GM13976 (cell line): ENCODE measurements around the gene RRBP1.

Source experiments
- DNase-seq: peaks from one replicate; pipeline ENCODE4 v3.0.0; 2012; ENCODE audit warnings: low spot score
- in situ Hi-C: fragments of 300-500 bp; cut with MboI; formaldehyde crosslinking; loops from one replicate; pipeline ENCODE4 v1.12.0; 2022; ENCODE audit warnings: low sequenced_read_pairs, mixed read lengths, inconsistent platforms; ENCODE audit not compliant: unreplicated experiment
- TF ChIP-seq, protein P1 (sequence below): IDR thresholded peaks from 2 replicates; pipeline ENCODE4 v1.5.1; 2012; ENCODE audit warnings: borderline replicate concordance, mild to moderate bottlenecking; ENCODE audit not compliant: insufficient read depth; ENCODE audit errors: extremely low read depth, missing control alignments, control extremely low read depth

The RRBP1 gene

DNA sequence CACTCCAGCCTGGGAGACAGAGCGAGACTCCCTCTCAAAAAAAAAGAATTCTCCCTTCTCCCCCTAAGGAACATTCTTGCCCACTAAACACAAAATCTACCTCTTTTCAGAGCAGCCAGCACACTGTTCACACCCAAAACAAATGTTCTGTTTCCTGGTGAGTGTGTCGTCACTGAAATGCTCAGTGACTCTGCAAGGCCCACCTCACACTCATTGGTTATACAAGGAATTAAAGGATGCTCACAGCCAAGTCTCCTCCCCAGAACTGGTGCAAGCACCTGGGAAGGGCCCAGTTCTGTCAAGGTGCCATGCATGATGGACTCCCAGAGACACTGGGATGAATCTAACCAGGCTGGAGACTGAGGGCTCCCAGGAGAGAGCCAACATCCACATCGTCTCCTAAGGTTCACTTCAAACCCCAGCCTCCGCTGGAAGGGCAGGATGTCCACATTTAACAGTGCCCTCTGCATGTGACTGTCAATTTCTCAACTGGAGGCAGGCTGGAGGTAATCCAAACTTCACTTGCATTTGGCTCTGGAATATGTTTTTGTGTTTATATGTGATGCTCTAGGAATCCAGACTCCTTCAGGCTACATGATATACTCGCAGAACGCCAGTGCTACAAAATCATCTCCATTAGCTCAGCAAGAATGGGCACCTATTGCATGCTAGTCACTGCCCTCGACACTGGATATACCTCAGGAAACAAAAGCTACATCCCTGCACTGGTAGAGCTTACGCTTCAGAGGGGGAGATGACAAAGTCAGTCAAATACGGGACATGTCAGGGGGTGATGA lies 7.1 kb downstream of the RRBP1 start:
- TF ChIP-seq, protein P1, sequence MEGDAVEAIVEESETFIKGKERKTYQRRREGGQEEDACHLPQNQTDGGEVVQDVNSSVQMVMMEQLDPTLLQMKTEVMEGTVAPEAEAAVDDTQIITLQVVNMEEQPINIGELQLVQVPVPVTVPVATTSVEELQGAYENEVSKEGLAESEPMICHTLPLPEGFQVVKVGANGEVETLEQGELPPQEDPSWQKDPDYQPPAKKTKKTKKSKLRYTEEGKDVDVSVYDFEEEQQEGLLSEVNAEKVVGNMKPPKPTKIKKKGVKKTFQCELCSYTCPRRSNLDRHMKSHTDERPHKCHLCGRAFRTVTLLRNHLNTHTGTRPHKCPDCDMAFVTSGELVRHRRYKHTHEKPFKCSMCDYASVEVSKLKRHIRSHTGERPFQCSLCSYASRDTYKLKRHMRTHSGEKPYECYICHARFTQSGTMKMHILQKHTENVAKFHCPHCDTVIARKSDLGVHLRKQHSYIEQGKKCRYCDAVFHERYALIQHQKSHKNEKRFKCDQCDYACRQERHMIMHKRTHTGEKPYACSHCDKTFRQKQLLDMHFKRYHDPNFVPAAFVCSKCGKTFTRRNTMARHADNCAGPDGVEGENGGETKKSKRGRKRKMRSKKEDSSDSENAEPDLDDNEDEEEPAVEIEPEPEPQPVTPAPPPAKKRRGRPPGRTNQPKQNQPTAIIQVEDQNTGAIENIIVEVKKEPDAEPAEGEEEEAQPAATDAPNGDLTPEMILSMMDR = no peak
- in situ Hi-C loops = no loop called here
- DNase-seq = no peak

- DNase-seq = no peak
- TF ChIP-seq, protein P1 = no peak
- in situ Hi-C loops = no loop called here
Measured at GRCh38 chr20:17673084-17673483, 9.0 kb downstream of the RRBP1 start.

DNA sequence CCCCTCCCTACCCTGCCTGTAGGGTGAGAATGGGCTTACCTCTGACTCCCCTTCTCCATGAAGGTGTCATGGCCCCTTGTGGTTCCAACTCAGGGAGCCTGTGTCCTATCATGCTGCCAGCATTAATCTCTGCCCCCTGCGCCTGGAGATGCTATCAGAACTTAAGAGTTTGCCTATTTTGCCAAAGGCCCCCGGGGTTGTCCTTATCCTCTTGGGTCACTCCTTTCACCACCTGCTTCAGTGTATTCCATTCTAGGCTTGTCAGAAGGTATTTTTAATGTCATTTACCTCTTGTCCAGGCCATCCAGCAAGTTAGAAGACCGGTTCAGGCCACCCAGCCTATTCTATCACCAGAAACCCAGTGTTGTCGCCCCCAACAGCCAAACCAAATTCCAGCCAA lies 10.5 kb downstream of the RRBP1 start:
- TF ChIP-seq, protein P1 = no peak
- in situ Hi-C loops = no loop called here
- DNase-seq = no peak

GRCh38 chr20:17671011-17671410 lies 11.0 kb downstream of the RRBP1 start:
- DNase-seq = no peak
- TF ChIP-seq, protein P1 = no peak
- in situ Hi-C loops = no loop called here

DNA sequence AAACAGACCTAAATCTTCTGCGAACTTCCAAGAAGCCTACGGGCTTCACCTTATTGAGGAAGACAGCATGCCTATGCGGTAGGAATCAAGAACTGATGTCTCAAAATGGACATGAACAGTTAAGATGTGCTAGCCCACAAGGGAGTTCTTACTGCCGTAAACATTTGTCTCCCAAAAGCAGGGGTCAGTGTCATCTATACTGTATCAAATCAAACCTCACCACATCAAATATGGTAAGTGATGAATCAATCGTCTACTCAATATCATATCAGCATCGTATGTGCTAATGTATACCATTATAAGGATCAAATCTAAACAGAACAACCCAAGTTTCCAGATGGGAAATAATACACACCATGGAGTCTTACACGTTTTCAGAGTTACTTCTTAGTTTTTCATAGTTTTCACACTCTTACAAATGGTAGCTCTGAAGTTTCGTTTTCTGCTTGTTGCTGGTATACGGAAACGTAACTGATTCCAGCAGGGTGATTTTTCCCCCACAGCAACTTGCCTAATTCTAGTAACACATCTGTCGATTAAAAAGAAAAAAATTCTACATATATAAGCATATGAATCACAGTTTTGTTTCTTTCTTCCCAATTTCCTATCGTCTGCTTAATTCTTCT lies 12.6 kb downstream of the RRBP1 start:
- TF ChIP-seq, protein P1 = no peak
- in situ Hi-C loops = no loop called here
- no peak for DNase-seq

- TF ChIP-seq, protein P1 = no peak
- in situ Hi-C loops = no loop called here
- no peak for DNase-seq
Measured at GRCh38 chr20:17668432-17668831, 13.6 kb downstream of the RRBP1 start.

DNA sequence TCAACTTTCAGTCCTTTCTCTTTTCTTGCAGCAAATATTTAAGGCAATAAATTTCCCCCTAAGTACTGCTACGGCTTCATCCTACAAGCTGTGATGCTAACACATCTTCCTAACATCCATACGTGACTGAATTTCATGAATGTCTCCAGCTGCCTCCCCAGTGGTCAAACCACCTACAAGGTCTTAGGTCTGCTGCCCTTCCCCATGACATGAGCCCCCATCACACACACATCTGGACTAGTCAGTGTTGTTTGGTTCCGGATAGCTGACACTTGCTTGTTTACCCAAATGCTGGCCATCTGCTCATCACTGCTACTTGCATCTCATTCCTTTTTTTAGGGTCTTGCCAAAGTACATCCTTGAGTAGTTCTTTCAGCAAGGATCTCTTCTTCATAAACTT lies 14.6 kb downstream of the RRBP1 start:
- TF ChIP-seq, protein P1 = no peak
- in situ Hi-C loops = no loop called here
- DNase-seq = no peak
